ENCODE data around the gene MINDY4. TPM values are rescaled to one million over a fixed set of nuclear protein-coding genes. Genes with fewer than 3 reads are reported as not detected.

The MINDY4 gene
- total RNA-seq, 1 donor from 2014 or later = 2.0 TPM

DNA sequence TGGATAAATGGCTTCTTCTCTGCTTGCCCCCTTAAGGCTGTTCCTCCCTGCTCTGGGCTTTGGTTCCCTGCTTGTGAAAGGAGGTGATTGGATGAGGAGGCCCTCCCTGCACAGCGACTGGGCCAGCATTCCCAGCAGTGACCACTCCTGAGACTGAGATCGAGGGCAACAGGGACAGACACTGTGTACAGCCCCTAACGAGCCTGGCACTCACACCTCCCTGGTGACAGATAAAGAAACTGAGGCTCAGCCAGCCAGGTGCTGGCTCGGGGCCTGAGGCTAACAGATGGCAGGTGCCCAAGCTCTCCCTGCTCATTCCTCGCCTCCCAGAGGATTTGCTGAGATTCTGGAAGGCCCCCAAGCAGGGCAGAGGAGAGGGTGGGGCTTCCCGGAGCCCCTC is 128.4 kb downstream of the MINDY4 start:
- DNase-seq (ENCODE audit: low read depth) = no peak

DNA sequence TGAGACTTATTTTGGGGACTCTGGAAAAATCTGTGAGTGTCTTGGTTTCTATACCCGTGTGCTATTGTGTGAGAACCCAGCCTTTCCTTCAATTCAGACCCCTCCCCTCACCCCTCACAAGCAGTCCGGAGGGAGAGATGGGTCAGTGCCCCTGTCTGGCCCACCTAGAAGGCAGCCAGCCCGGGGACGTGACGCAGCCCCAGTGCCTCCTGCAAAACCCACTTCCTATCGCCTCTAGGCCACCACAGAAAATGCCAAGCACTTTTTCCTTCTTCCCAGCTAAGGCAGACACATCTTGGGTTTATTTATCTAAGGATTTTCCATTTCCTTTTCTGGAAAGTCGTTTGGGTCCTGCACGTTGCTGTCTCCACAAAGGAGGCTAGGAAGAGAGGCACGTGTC is 128.8 kb downstream of the MINDY4 start:
- DNase-seq (ENCODE audit: low read depth) = no peak

DNA sequence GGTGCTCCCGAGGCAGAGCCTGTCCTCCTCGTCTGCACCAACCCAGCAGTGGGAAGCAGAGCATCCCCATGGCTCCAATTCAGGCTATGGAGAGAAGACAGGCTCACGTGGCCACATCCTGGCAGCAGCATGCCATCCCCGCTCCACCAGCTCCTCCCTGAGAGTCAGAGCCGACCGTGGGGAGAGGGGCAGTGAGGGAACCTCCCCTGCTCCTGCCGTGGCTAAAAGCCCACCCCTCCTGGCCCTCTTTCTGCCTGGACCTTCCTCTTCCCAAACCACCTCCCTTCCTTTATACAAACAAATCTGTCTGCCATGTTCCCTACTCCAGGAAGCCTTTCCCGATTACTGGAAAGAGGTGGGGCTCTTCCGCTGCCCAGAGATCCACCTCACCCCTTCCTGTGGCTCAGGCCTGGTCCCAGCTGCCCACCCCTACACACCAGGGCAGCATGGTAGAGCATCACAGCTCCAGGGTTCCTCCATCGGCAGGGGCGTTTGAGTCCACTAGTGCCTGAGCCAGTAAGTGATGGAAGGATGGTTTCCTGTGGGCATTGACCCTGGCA is 129.7 kb downstream of the MINDY4 start:
- DNase-seq (ENCODE audit: low read depth) = no peak

DNA sequence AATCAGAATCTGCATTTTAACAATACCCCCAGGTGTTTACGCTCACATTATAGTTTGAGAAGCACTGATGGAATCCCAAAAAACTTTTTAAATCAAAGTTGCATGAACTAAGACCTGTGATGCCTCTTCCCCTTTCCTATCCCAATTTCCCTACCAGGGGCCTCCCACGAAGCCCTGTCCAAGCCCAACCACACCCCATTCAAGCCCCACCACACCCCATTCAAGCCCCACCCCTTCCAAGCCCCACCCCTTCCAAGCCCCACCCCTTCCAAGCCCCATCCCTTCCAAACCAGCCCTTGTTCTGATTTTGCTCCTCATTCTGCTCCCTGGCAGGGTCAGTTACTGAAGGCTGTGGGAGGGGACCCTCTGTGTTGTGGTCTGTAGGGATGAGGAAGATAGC is 130.6 kb downstream of the MINDY4 start:
- no peak for DNase-seq (ENCODE audit: low read depth)

DNA sequence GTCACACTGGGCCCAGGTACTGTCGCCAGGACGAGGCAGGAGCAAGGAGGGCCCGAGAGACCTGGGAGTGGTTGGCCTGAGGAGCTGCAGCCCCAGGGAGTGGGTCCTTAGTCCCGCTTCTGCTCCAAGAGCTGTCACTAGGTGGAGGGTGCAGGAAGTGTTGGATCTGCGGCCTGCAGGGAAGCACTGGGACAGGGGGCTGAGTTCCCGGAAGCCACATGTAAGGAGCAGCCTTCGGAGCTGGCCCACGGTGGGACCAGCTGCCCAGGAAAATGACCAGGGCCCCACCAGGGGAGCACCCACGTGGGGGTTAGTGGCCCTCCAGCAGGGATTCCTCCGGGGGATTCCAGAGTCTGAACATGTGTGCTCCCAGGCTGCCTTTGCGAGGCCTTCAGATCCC is 131.2 kb downstream of the MINDY4 start:
- DNase-seq (ENCODE audit: low read depth) = no peak

DNA sequence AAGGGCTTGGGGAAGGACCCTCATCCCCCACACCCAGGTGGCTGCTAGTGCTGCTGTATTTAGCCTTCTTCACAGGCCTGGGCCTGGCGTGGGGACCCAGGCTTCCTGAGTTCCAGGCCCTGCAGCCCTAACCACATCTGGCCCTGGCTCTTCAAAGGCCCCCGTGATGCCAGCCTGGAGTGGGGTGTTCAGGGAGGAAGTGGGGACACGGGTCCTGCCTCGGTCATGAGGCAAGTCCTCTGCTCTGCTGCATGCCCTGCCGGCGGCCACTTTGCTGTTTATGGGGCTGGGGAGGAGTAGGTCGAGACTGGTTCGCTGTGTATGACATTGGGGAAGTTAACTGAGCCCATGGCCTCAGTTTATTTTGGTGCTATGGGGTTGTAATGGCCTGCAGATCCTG is 131.9 kb downstream of the MINDY4 start:
- DNase-seq (ENCODE audit: low read depth) = no peak

DNA sequence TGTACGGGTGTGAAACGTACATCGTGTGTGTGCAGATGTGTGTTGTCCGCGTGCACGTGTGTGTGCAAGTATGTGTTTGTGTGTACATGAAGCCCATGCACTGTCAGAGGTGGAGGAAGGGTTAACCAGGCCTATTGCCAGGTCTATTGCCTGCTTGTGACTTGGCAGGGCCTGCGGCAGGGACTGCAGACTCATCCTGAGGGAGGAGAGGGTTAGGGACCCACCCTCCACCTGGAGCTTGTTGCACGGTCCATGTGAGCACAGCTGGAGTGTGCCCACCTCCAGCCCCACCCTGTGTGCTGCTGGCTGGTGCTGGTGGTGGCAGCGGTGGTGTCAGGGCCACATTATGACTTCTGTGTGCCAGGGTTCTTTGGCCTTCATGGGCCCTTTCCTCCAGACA is 133.3 kb downstream of the MINDY4 start:
- DNase-seq (ENCODE audit: low read depth) = no peak

DNA sequence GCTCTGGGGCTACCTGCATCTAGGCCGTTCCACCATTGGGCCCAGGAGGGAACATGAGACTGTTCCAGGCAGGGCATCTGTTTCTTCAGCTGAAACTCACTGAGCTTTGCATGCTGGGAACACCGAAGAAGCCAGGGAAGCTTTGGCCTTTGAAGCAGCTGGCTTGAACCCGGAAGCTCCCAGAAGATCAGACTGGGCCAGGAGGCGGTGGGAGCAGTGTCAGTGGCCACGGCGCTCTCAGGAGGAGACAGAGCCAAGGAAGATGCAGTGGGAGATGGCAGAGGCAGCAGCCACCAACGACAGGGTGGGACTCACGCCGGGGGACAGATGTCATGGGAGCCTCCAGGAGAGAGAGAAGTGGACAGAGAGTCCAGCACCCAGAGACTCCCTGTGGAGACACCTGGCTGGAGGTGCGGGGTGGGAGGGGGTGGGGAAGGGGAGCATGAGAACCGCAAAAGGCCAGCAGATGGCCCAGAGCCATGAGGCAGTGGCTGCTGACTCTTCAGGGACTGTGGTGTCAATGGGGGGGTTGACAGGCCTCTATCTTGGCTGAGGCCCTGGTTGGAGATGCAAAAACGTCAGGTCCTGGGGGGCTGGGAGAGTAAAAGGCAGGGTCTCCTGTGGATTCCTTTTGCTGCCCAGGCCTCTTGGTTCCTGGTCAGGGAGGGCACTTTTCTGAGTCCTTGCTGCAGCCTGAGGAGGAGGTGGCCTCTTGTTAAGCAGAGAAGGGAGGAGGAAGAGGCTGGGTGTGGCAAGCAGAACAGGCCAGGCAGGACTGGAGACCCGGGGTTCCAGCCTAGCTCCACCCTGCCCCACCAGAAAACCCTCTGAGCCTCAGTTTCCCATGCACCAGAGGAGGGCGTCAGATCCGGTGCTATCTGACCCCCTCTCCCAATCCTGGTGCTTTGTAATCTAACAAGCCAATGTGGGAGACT is 134.1 kb downstream of the MINDY4 start:
- no peak for DNase-seq (ENCODE audit: low read depth)

DNA sequence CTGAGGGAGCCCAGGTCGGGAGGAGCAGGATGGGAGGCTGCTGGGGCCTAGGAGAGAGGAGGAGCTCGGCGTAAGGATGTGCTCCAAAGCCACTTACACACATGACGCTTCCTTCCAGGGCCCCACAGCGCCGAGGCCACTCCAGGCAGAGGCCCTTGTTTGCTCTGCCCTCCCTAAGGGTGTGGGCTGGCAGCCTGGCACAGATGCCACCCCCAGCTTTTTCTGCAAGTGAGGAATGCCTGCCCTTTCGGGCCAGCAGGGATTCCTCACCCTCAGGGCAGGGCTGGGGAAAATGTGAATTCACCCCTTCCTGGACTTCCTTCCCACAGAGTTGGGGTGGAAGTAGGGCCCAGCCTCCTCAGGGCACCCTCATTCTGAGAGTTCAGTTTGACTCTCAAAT is 134.8 kb downstream of the MINDY4 start:
- DNase-seq (ENCODE audit: low read depth) = no peak

DNA sequence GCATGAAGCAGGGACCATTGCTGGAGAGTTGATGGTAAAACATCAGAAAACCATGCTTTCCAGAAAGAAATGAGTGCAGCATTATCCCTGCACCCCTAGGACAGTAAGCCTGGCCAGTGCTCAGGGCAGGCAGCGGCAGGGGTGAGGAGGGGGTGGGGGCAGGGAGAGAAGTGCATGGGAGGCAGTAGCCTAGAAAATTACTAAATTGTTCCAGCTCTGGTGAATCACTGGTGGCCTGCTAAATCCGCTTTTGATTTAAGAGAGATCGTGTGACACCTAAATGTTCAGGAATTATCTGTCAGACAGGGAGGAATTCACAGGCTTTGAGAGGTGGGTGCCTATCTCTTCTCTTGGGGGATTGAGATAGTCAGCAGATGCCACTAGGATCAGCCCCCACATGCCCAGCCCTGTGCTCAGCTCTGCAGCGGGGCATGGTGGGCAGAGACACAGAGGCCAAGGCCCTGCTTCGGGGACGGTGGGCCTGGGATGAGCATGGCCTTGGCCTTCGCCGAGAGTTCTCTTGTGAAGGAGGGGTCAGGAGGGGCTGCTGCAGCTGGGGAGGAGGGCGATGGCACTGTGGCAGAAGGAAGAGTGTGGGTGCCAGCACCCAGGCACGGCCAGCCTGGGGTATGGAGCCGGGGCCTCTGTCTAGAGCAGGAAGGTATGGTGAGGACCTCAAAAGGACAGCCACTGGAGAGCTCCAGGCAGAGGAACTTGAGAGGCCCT is 135.5 kb downstream of the MINDY4 start:
- no peak for DNase-seq (ENCODE audit: low read depth)

DNA sequence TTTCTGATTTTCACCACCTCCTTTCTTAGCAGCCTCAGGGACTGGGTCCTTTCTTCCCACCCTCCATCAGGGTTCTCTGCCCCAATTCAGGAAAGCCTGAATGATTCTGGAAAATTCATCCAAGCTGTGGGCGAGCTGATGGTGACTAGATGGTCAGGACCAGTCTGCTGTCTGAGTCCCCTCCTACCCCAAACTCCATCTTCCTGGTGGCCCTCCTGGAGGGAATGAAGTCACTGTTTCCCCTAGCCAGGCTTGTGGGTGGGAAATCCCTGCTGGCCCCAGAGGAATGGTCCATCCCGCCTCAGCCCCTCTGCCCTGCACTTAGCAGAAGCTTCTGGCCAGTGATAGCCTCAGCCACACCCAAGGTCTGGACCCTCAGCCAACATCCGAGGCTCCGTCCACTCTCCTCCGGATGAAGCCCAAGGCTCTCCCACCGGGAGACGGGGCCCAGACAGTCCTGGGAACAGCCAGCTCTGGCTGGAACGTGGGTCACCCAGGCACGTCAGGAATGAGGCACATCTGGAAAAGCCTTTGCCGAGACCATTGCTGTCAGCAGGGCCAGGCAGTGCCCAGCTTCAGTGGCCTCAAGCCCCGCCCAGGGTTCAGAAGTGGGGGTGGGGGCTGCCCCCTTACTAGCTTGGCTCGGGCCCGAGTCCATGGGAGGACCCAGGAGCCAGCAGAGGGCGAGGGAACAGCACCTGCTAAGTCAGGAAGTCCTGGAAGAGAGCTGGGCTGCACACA is 136.5 kb downstream of the MINDY4 start:
- no peak for DNase-seq (ENCODE audit: low read depth)

DNA sequence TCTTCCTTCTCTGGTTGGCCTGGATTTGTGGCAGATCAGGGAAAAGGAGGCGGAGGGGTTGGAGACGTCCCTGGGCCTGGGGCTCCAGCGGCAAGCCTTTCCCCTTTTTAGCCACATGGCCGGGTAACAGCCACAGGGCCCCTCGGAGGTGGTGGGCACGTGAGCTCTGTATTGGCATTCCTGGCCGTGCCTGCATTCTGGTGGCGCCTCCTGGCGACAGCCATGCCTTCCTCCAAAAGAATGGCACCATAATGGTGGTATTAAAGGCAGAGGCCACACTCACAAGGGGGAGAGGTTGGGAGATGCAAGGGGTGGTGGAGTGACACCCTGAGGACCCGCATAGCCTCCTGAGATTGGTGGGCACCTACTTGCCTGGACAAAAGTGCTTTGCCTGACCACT is 137.5 kb downstream of the MINDY4 start:
- no peak for DNase-seq (ENCODE audit: low read depth)

DNA sequence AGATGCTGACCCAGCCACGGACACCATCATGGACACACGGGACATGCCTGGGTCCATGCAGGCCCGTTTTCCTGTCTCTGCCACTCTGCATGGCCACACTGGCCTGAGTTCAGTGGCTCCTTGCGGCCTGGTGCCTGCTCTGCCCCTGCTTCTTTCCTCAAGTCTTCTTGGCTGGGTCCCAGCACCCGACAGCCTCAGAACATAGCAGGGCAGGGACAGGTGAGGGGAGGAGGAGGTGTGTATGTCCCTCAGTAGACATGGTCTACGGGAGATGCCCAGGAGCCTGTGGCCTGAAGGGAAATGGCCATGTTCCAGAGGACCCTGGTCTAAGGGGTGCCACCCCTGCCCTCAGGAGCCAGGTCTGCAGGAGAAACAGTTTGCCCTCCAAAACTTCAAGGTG is 138.2 kb downstream of the MINDY4 start:
- DNase-seq (ENCODE audit: low read depth) = no peak

DNA sequence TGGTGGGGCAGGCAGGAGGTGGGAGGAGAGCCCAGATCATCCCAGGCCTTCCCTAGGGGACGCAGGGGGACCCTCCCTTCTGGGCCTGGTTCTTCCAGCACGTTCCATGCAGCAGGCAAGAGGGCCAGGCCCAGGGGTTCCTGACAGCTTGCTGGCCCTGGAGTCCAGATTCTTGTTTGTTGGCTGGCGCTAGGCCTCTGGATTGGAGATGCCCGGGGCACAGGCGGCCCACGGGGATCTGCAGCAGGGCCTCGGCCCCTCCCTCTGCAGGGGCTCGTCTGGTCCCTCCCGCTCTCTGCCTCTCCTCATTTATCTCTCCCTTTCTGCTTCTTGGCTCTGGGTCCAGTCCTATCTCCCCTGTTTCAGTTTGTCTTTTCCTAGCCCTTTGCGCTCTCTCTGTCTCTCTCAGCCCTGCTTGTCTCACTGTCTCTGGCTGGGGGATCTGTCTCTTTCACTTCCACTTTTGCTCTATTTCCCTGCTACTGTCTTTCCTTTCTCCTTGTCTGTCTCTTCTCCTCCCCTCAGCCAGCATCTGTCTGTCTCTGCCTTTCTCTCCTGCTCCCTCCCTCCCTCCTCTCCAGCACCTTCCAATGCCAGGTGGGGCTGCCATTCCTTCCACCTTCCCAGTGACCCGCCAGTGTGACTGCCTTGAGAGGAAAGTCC is 139.3 kb downstream of the MINDY4 start:
- no peak for DNase-seq (ENCODE audit: low read depth)

DNA sequence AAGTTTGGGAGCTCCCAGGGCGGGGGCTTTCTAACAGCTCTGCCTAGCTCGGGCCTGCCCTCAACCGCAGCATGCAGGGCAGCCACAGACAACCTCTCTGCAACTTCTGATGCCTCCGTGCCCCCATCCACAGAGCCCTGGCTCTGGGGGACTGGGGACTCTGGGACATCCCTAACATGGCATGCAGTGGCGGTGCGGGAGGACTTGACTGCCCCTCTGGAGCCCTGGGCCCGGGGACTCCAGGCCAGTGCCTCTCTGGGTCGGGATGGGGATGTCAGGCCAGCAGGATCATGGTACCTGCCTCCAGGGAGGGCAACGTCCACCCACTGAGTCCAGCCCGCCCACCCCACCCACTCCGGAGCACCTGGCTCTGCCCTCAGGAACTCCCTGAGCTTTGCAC is 139.9 kb downstream of the MINDY4 start:
- no peak for DNase-seq (ENCODE audit: low read depth)

DNA sequence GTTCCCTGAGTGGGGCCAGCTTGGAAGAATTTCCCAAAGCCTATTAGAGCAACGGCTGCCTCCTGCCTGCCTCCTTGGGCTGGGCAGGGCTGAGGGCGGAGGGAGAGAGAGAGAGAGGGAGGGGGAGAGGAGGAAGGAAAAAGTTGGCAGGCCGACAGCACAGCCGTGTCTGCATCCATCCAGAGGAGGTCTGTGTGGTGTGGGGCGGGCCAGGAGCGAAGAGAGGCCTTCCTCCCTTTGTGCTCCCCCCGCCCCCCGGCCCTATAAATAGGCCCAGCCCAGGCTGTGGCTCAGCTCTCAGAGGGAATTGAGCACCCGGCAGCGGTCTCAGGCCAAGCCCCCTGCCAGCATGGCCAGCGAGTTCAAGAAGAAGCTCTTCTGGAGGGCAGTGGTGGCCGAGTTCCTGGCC is 140.3 kb downstream of the MINDY4 start, which contains the start of gene AQP1:
Gene AQP1 (plus strand): TSS at position 293 of the 409 bp plus-strand sequence. CDS start 57 bp downstream, at position 350.
- DNase-seq (ENCODE audit: low read depth) = no peak

DNA sequence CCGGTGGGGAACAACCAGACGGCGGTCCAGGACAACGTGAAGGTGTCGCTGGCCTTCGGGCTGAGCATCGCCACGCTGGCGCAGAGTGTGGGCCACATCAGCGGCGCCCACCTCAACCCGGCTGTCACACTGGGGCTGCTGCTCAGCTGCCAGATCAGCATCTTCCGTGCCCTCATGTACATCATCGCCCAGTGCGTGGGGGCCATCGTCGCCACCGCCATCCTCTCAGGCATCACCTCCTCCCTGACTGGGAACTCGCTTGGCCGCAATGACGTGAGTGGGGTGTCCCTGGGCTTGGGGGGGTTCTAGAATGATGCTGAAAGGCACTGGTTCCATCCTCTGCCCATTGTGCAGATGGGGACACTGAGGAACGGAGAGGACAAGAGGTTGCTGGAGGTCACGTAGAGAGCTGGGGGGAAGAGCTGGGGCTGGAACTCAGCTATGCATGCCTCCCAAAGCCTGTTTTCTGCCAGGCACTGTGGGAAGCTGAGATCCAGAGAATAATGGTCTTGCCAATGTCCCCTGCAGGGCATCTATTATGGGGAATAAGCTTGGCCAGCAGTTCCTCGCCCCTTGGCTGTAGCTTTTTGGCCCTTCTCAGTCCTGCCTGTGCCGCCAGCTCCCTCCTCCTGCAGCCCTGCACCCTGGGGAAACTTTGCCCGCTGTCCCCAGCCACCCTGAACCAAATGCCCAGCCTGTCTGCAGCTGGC is 141.0 kb downstream of the MINDY4 start:
- DNase-seq (ENCODE audit: low read depth) = no peak

DNA sequence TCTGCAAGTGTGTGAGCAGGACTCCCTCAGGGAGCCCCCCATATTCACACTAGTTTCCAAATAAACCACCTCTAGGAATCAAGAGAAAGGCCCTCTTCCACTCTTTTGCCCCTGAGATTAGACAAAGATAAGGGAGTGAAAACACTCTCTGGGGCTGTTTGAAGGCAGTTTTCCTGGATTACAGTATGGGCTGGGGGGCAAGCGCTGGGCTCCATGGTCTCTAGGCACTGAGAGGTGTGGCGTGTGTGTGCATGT is 141.4 kb downstream of the MINDY4 start:
- no peak for DNase-seq (ENCODE audit: low read depth)

DNA sequence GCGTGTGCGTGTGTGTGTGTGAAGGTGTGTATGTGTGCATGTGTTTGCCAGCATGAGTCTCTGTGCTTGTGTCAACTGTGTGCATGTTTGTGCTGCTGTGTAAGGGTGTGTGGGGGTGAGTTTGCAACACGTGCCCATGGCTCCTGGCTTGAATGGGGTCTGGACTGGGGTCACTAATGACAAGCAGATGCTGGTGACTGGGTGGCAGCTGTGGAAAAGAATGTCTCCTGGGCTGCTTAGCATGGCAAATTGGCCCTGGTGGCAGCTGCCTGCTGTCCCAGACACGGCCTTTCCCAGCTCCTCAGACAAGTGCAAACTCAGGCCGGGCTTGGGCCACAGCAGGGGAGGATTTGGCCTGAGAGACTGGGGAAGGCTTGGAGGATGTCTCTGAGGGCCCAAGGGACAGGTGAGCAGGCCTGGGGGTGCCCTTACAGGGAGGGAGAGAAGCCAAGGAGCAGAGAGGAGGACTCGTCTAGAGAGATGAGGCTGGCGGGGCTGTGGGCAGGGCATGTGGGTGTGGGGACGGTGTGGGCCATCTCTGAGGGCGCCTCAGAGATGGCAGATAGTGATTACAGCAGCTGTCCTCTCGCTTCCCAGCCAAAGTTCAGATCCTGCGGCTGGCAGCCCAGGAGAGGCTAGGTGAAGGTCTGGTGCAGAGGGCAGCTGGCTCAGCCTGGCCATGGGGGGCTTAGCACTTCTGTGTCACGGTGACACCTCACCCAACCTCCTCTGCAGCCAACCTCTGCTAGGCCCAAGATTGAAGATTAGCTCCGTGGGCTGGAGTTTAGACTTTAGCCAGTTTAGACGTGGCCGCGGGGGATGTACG is 142.0 kb downstream of the MINDY4 start:
- DNase-seq (ENCODE audit: low read depth) = peak; percentile 73
